22Rv1 (cell line): ENCODE measurements around the gene IL2RG.

Experiments used
- ZFX ChIP-seq: fragments of 450-650 bp; IDR thresholded peaks from 2 replicates; pipeline ENCODE4 v1.6.1; 2017; ENCODE audit warnings: antibody characterized with exemption, borderline replicate concordance
- TF ChIP-seq, protein P1 (sequence below): fragments of 450-650 bp; IDR thresholded peaks from 2 replicates; pipeline ENCODE4 v1.5.1; 2017; ENCODE audit warnings: mild to moderate bottlenecking

DNA sequence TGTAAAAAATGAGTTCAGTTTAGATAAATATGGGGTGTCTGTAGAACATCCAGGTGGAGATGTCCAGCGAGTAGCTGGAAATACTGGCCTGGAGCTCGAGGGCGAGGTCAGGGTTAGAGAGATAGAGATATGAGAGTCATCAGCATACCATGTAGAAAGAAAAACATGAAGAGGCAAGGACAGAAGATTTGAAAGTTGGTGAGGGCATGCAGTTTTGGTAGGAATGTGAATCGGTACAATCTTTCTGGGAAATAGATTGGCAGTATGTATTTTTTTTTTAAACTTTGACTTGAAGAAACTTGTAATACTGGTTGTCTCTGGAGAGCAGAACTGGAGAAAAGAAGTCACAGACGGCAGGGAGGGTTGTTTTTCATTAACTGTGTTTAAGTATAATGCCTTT is 40.8 kb downstream of the IL2RG start:
- TF ChIP-seq, protein P1, sequence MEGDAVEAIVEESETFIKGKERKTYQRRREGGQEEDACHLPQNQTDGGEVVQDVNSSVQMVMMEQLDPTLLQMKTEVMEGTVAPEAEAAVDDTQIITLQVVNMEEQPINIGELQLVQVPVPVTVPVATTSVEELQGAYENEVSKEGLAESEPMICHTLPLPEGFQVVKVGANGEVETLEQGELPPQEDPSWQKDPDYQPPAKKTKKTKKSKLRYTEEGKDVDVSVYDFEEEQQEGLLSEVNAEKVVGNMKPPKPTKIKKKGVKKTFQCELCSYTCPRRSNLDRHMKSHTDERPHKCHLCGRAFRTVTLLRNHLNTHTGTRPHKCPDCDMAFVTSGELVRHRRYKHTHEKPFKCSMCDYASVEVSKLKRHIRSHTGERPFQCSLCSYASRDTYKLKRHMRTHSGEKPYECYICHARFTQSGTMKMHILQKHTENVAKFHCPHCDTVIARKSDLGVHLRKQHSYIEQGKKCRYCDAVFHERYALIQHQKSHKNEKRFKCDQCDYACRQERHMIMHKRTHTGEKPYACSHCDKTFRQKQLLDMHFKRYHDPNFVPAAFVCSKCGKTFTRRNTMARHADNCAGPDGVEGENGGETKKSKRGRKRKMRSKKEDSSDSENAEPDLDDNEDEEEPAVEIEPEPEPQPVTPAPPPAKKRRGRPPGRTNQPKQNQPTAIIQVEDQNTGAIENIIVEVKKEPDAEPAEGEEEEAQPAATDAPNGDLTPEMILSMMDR = no peak
- TF ChIP-seq ZFX = no peak
